Osteoblast (primary cell): ENCODE results near the gene HOXC9. TPM values are rescaled to one million over a fixed set of nuclear protein-coding genes. Genes with fewer than 3 reads are reported as not detected.

Experiments used
- DNase-seq: peaks from one replicate; pipeline ENCODE4 v3.0.0; 2011; ENCODE audit warnings: low spot score, mixed read lengths; ENCODE audit not compliant: insufficient read length; ENCODE audit errors: missing footprints
- H2AFZ ChIP-seq: 2 replicates; pipeline ENCODE4 v1.6.0; 2011; ENCODE audit warnings: mild to moderate bottlenecking, low read length
- H3K27ac ChIP-seq: 2 replicates; pipeline ENCODE4 v1.5.1; 2011; ENCODE audit warnings: mild to moderate bottlenecking, low read depth, low read length, moderate library complexity
- H3K27me3 ChIP-seq: 2 replicates; pipeline ENCODE4 v1.6.0; 2012; ENCODE audit warnings: mild to moderate bottlenecking, control low read depth, inconsistent platforms, low read length, moderate library complexity; ENCODE audit not compliant: insufficient read depth
- H3K36me3 ChIP-seq: 2 replicates; pipeline ENCODE4 v1.5.1; 2011; ENCODE audit warnings: mild to moderate bottlenecking, low read length, control low read depth, moderate library complexity; ENCODE audit not compliant: insufficient read depth
- H3K4me1 ChIP-seq: 2 replicates; pipeline ENCODE4 v1.5.1; 2011; ENCODE audit warnings: mild to moderate bottlenecking, low read length, control low read depth, moderate library complexity; ENCODE audit not compliant: insufficient read depth
- H3K4me2 ChIP-seq: 2 replicates; pipeline ENCODE4 v1.6.0; 2011; ENCODE audit warnings: mild to moderate bottlenecking, low read length; ENCODE audit not compliant: insufficient read depth
- H3K4me3 ChIP-seq: fragments of 200-600 bp; sonication (generic); 3 replicates; pipeline ENCODE4 v1.5.1; 2012; ENCODE audit warnings: mild to moderate bottlenecking, low read length, inconsistent platforms; ENCODE audit not compliant: insufficient read depth
- H3K79me2 ChIP-seq: 2 replicates; pipeline ENCODE4 v1.6.0; 2012; ENCODE audit warnings: mild to moderate bottlenecking, low read length, control low read depth, inconsistent platforms; ENCODE audit not compliant: insufficient read depth
- H3K9me3 ChIP-seq: 2 replicates; pipeline ENCODE4 v1.5.1; 2011; ENCODE audit warnings: low read depth, low read length, control low read depth
- H4K20me1 ChIP-seq: 2 replicates; pipeline ENCODE4 v1.6.0; 2012; ENCODE audit warnings: mild to moderate bottlenecking, low read length, control low read depth; ENCODE audit not compliant: insufficient read depth
- total RNA-seq: library from RNA; depleted of rRNA; stranded (reverse); fragments of >200 nt; gene quantifications from 2 replicates; pipeline ENCODE4 v1.2.3, GENCODE V29; 2012
- TF ChIP-seq, protein P1 (sequence below): IDR thresholded peaks from 2 replicates; pipeline ENCODE4 v1.5.1; 2011; ENCODE audit warnings: mild to moderate bottlenecking, low read depth, low read length, moderate library complexity; ENCODE audit errors: extremely low read depth

HOXC9 gene
- total RNA-seq, 1 donor, result 11.6 TPM

DNA sequence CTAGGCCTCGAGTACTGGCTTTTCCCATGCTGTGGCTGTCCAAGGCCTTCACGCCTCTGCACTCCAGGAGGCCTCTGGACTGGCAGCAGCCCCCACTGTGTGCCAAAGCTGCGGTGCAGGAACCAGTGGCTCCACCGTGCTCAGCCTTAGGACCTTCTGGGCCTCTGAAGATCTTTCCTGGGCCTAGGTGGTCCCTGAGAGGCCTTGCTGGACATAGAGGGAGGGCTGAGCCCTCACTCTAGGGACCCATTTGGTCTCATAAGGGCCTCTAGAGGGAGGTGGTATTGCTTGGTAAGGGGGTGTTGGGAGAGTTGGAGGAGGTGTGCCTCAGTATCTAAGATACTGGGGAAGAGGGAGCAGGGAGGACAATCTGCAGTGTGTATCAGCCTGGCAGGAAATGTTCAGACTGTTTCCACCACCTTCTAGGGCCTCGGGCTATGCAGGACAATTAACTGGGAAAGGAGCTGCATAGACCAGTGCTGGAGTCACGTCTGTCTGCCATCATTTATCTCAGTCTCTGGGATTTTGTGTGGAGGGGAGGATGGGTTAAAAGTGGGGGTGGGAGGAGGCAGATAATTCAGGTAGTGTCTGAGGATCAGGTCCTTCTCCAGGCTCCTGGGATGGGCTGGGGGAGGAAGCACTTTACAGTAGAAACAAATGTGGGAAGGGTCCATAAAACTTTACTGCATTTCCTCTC is 35.8 kb downstream of the HOXC9 start:
- no peak for DNase-seq
- H3K27ac ChIP-seq, result no peak overlapping the region
- H3K4me1 ChIP-seq, result peaks cover 36% of the 10 kb centered on the region
- no peaks in the 10 kb centered on the region for H3K27me3 ChIP-seq
- H3K36me3 ChIP-seq, result no peaks in the 10 kb centered on the region
- peaks cover 27% of the 10 kb centered on the region for H3K79me2 ChIP-seq
- no peak overlapping the region for H3K4me3 ChIP-seq
- no peaks in the 10 kb centered on the region for H3K9me3 ChIP-seq
- no peak overlapping the region for H3K4me2 ChIP-seq
- TF ChIP-seq, protein P1, sequence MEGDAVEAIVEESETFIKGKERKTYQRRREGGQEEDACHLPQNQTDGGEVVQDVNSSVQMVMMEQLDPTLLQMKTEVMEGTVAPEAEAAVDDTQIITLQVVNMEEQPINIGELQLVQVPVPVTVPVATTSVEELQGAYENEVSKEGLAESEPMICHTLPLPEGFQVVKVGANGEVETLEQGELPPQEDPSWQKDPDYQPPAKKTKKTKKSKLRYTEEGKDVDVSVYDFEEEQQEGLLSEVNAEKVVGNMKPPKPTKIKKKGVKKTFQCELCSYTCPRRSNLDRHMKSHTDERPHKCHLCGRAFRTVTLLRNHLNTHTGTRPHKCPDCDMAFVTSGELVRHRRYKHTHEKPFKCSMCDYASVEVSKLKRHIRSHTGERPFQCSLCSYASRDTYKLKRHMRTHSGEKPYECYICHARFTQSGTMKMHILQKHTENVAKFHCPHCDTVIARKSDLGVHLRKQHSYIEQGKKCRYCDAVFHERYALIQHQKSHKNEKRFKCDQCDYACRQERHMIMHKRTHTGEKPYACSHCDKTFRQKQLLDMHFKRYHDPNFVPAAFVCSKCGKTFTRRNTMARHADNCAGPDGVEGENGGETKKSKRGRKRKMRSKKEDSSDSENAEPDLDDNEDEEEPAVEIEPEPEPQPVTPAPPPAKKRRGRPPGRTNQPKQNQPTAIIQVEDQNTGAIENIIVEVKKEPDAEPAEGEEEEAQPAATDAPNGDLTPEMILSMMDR, result no peak
- peaks cover 64% of the 10 kb centered on the region for H4K20me1 ChIP-seq
- H2AFZ ChIP-seq, result no peak overlapping the region

DNA sequence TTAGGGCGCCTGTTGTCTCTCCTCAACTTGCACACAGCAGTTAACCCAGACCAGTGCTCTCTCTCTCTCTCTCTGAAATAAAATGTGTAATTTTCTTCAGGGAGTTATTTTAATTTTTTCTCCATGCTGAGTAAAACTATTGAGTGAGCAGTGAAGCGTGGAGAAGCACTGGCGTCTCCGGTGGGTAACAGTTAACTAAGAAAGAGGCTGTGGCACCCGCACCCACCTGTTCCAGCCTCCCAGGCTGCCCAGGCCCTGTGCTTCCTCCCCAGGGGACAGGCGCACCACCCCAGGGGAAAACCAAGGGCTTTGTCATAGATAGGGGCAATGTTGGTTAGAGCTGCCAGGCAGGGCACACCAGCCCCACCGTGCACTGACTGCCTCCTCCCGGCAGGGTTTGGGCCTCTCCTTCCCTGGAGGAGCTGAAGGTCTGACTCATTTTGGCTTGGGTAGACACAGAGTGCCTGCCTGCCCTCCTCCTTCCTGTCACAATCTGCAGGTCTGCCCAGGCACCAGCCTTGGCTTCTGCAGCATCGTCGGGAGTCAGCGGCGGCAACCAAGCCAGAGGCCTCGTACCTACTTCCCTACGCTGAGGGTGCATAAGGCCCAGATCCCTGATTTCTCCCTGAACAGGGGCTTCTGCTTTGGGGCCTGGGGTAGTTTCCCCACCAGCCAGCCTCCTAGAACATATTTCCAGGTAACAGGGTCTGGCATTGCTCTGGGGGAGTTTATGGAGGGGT is 36.8 kb downstream of the HOXC9 start:
- peak; percentile 98 for DNase-seq
- Histone ChIP-seq H3K27ac (no peak overlapping the region), H3K36me3 (no peaks in the 10 kb centered on the region), H3K9me3 (no peaks in the 10 kb centered on the region), H3K27me3 (no peaks in the 10 kb centered on the region), H3K4me2 (no peak overlapping the region), H3K79me2 (peaks cover 31% of the 10 kb centered on the region), H3K4me3 (no peak overlapping the region), H3K4me1 (peaks cover 36% of the 10 kb centered on the region), H2AFZ (no peak overlapping the region), H4K20me1 (peaks cover 64% of the 10 kb centered on the region)
- TF ChIP-seq, protein P1, result peak; percentile 36

GRCh38 chr12:54037360-54038283 is 37.7 kb downstream of the HOXC9 start:
- Histone ChIP-seq H4K20me1 (peaks cover 62% of the 10 kb centered on the region), H3K79me2 (peaks cover 32% of the 10 kb centered on the region), H3K9me3 (no peaks in the 10 kb centered on the region), H3K4me2 (no peak overlapping the region), H3K27me3 (no peaks in the 10 kb centered on the region), H3K4me1 (peaks cover 36% of the 10 kb centered on the region), H2AFZ (no peak overlapping the region), H3K4me3 (no peak overlapping the region), H3K27ac (no peak overlapping the region), H3K36me3 (no peaks in the 10 kb centered on the region)
- no peak for DNase-seq
- TF ChIP-seq, protein P1, result no peak
